Inferior parietal cortex (tissue), 1 donor: ENCODE measurements around the gene HAPSTR1.
A peak's percentile ranks its signal among the peaks of the same experiment; 100 is the strongest.
"Not testable (repeated sequence)": the region's sequence is repeated elsewhere in the genome, so short reads cannot be mapped to it uniquely, and the experiment has no call there.

Experiments
- DNase-seq: peaks from one replicate; pipeline ENCODE4 v3.0.0-alpha.2; 2016; ENCODE audit errors: extremely low spot score

Gene HAPSTR1, protein sequence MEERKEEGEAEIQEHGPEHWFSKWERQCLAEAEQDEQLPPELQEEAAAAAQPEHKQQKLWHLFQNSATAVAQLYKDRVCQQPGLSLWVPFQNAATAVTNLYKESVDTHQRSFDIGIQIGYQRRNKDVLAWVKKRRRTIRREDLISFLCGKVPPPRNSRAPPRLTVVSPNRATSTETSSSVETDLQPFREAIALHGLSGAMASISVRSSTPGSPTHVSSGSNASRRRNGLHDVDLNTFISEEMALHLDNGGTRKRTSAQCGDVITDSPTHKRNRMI

DNA sequence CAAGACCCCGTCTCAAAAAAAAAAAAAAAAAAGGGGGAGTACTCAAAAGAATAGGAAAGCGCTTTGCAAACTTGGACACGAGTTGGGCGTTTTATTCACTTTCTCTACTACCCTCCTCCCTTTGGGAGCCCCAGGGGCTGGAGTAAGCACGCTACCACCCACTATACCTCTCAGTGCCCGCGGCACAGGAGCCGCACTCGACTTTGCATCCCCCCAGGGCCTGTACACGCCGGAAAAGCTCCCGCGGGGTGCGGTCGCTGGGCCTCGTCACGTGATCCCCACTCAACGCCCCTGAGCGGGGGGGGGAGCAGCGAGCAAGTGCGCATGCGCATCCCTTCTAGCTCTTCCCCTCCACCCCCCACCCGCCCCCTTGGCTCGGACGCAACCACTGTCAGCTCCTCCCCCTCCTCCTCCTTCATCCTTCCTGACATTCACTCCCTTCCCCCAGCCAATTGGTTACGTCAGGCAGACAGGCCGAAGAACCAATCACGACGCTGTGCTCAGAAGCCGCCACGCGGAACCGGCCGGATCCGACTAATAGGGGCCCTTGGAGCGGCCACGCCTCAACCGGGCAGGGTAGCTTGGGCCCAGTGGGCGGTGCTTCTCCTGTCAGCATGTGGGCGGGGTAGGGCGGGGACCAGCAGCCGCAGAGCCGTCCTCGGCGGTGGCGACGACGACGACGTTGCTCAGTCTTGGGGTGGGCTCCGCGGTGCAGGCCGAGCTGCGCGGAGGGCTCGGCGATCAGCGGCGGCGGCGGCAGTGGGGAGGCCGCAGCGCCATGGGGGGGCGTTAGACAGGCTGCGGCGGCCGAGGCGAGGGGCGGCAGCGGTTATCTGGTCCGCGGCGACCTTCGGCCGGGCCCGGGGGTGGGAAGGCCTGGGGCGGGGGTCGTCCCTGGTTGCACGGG is at the start of gene HAPSTR1:
TSS of gene HAPSTR1 (plus strand) at position 685 of the 907 bp plus-strand sequence. CDS start 401 bp downstream, outside the sequence.
- peak; percentile 99 for DNase-seq

DNA sequence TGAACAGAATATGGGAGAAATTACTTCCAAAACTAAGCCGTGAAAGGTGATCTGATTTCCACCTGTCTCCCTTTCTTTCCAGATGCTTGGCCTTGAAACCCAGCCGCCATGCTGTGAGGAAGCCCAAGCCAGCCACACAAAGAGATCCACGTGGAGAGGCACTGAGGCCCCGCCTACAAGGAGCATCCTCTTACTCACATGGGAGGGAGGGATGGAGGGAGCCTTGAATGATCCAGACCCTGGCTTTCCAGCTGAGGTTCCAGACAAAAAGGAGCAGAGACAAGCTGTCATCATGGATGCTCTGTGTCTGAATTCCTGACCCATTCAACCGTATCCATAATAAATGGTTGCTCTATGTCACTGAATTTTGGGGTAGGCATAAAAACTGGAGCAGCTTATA is 48.9 kb upstream of the HAPSTR1 start:
- no peak for DNase-seq

DNA sequence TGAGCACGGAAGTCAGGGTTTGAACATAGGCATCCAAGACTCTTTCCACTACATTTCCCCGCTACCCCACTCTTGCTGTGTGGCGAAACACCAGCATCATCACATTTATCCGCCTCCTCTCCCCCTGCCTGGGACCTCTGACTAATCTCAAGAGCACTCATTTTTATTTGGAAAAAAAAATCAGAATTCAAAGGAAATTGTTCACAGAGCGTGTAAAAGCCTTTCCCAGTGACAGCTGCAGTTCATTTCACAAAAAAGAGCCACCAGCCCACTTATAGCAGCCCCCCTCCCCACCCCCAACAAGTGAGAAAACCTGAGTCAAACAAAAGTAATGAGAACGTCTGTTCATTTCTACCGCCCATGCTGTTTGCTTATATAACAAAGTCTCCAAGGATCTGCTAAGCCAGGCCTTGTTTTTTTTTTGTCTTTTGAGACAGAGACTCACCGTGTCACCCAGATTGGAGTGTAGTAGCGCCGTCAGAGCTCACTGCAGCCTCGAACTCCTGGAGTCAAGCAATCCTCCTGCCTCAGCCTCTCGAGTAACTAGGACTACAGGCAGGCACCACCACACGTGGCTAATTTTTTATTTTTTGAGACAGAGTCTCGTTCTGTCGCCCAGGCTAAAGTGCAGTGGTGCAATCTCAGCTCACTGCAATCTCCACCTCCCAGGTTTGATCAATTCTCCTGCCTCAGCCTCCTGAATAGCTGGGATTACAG is 48.3 kb upstream of the HAPSTR1 start:
- peak; percentile 10 for DNase-seq

DNA sequence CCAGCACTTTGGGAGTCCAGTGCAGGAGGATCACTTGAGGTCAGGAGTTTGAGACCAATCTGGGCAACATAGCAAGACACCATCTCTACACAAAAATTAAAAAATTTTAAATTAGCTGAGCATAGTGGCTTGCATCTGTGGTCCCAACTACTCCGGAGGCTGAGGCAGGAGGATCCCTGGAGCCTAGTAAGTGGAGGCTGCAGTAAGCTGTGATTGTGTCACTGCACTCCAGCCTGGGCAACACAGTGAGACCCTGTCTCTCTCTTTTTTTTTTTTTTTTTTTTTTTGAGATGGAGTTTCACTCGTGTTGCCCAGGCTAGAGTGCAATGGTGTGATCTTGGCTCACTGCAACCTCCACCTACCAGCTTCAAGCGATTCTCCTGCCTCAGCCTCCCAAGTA is 45.9 kb upstream of the HAPSTR1 start:
- not testable (repeated sequence) for DNase-seq

DNA sequence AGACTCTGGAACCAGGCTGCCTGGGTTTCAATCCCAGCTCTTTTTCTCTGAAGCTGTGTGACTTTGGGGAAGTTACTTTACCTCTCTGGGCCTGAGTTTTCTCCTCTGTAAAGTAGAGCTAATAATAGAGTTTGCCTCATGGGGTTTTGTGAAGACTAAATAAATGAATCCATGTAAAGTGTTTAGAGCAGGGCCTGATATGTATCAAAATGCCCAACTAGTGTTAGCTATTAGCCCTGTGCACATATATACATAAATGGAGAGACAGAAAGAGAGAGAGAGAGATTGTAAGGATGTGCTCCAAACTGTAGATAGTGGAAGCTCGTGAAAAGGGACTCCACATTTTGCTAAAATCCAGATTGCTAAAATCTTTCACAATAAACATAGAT is 44.8 kb upstream of the HAPSTR1 start:
- no peak for DNase-seq

DNA sequence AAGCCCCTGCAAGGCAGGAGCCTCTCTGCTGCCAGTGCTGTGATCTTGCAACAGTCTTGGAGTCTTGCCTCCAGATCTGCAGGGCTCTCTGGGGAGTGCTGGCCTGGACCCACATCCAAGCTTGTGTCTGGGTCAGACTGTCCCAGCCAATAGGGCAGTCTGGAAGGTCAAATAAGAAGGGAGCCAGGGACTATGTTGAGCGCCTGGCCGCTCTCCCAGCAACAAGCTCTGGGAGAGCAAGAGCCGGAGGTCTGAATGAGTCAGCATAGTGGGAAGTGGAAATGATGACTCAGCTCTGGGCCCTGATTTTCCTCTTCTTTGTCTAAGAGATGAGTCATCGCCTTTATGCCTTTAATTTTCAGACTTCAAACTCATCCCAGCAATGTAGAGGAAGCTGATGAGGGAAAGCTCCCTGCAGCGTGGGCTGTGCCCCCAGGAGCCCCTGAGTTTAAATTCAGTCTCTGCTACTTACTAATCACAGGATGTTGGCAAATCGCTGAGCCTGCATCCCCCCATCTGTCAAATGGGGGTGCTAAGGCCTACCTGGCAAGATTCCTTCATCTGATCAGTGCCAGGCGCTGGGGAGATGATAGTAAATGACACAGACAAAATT is 43.6 kb upstream of the HAPSTR1 start:
- DNase-seq: peak; percentile 87

DNA sequence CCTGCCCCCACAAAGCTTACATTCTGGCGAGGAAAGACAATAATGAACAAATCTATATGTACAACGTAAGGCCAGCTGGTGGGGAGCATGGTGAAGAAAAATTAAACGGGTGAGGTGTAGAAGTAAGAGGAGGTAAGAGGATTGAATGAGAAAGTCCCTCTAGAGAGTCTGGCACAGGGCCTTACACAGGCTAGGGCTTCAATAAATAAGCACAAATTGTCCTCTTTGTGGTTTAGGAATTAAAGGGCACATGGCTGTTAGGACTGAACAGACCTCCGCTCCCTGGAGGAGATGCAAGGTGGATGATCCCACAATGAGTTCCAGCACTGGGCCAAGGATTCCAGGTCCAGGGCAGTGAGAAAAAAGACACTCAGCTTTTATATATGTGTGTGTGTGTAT is 43.1 kb upstream of the HAPSTR1 start:
- no peak for DNase-seq

DNA sequence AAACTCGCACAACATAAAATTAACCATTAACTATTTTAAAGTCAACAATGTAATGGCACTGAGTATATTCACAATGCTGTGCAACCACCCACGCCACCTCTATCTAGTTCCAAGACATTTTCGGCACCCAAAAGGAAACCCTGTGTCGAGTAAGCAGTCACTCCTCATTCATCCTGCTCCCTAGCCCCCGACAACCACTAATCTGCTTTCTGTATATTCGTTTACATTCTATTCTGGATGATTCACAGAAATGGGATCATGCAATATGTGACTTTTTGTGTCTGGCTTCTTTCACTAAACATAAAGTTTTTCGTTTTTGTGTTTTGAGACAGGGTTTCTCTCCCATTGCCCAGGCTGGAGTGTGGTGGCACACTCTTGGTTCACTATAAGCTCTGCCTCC is 42.2 kb upstream of the HAPSTR1 start:
- no peak for DNase-seq

DNA sequence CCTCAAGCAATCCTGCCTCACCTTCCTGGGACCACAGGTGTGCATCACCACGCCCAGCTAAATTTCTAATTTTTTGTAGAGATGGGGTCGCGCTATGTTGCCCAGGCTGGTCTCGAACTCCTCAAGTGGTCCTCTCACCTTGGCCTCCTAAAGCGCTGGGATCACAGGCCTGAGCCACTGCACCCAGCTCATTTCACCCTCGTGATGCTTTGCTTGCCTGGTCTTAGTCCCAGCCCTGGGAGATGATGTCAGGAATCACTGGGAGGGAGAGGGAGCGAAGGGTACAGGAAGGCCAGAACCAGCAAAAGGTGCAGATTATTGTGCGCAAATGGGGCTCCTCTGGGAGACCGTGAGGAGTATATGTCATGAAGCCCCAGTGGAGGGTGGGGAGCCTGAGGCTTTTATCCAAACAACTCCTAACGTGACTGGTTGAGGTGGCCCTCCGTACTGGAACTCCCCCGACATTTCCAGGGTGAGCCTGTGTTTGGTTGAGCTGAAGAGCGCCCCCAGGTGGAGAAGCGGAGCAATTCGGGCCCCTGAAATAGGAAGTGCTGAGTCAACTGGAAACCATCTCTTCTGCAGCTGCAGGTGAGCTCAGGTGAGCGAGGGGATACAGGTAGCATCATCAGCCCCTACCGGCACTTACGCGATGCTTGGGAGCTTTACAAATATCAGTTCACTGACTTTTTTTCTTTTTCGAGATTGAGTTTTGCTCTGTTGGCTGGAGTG is 41.2 kb upstream of the HAPSTR1 start:
- DNase-seq: no peak

DNA sequence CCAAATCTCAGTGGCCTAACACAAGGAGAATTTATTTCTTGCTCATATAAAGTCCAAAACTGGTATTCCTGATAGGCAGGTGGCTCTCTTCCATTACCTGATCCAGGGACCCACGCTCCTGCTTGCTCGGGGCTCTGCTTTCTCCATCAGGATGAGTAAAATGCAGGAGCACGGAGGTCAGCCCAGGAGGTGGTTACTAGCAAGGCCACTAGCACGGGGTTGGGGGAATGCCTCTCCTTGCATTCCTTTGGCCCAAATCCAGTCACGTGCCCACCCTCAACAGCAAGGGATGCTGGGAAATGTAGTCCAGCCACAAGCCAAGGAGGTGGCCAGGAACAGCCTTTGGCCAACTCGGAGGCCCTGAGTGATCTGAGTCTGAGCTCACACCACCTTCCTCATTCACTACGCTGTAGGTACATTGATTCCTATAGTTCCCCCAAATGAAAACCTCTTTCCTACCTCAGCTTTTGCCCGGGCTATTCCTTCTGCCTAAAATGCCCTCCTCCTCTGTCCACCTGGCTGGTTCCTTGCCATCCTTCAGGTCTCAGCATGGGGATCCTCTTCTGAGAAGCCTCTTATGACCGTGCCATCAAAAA is 38.3 kb upstream of the HAPSTR1 start:
- peak; percentile 57 for DNase-seq

DNA sequence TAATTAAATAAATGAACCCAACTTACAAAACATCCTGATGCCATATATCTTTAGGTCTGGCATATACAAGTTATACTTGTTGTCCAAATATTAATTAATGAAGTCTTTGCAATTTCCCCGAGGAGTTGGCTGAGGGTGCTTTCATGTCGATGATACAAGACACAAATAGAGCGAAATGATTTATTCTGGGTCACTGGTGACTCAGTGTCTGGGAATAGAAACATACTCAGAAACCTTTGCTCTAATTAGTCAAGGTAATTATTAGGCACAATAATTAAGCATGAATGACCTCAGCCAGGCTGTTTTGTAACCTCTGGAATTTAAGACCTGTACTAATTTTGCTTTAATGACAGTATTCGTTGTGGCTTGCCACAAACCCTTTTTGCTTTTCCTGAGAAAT is 37.0 kb upstream of the HAPSTR1 start:
- DNase-seq: no peak

DNA sequence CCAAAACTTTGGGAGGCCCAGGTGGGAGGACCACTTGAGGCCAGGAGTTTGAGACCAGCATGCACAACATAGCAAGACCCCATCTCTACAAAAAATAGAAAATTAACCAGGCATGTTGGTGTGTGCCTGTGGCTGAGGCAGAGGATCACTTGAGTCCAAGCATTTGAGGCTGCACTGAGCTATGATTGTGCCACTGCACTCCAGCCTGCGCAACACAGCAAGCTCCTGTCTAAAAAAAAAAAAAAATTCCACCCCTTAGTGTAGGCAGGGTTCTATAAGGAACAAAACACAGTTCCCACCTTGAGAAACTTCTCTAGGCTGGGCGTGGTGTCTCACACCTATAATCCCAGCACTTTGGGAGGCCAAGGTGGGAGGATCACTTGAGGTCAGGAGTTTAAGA is 36.3 kb upstream of the HAPSTR1 start:
- no peak for DNase-seq

DNA sequence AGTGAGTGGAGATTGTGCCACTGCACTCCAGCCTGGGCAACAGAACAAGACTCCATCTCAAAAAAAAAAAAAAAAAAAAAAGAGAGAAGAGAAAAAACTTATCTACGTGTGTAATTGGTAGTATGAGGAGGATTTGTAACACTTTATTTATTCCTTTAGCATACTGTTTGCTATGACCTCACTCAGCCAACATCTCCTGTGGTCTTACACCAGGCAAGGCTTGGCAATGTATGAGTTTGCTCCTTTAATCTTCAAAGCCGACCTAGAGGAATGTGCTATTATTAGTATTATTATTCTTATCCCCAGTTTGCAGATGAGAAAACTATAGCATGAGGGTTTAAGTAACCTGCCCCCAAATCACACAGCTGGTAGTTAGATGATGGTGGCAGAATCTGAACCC is 35.8 kb upstream of the HAPSTR1 start:
- DNase-seq: no peak

DNA sequence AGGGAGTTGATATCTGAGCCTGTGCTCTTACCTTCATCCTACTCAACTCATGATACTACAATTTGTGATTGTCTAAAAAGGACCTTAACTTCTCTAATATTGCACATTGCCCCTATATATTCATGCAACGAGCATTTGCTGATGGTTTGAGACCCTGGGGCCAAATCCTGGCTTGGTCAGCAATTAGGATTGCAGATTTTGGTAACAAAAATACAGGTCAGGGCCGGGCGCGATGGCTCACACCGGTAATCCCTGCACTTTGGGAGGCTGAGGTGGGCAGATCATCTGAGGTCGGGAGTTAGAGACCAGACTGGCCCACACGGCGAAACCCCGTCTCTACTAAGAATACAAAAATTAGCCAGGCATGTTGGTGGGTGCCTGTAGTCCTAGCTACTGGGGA is 35.4 kb upstream of the HAPSTR1 start:
- DNase-seq: no peak

DNA sequence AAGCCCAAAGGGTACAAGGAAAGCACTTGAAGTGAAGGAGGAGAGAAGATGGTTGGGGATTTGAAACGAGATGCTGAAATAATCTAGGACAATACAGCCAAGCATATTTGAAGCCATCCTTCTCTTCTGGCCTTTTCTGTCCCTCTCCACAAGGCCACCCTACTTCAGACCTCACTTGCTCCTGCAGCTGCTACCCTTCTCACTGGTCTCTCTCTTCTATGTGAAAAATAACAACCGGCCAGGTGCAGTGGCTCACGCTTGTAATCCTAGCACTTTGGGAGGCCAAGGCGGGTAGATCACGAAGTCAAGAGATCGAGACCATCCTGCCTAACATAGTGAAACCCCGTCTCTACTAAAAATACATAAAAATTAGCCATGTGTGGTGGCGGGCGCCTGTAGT is 33.2 kb upstream of the HAPSTR1 start:
- DNase-seq: no peak

DNA sequence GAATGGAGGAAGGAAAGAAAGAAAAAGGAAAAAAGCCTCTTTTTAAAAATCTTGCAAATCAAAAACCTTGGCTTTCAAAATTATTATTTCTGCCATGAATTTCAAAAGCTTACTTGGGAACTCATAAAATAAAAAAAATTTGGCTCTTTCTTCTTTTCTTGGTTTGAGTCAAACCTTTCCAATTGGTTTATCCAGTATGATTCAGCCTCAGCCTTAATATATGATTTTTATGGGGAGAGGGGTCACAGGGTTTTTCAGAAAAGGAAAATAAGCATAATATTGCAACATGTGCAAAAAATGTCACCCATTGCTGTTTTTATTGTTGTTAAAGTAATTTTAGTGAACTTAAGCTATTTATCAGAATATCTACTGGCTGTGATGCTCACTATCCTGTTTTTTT is 31.2 kb upstream of the HAPSTR1 start:
- no peak for DNase-seq

DNA sequence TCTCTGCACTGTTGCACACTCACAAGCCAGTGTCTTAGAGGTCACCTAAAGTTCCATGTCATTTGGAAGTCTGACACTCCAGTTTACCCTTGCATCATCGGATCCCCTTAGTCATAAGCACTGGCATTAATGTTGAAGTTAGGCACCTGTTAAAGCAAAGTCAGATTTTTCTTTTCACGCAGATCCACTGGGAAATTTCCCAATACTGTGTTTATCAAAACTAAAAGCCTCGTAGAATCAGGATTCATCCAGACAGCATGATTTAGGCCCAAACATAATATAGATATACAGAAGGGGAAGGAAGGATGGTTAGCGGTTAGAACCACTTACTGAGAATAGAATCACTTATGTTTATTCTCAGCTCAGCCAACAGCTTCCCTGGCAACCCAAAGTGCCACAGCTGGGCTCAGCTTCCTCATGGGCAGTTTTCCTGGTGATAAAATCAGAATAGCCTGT is 30.1 kb upstream of the HAPSTR1 start:
- peak; percentile 42 for DNase-seq

DNA sequence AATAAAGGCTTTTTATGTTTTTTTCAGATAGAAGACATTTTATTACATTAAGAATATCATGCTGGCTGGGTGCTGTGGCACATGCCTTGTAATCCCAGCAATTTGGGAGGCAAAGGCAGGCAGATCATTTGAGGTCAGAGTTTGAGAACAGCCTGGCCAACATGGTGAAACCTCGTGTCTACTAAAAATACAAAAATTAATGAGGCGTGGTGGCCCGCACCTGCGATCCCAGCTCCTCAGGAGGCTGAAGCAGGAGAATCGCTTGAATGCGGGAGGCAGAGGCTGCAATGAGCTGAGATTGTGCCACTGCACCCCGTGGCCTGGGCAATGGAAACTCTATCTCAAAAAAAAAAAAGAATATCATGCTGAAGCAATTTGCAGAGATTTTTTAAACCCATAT is 29.1 kb upstream of the HAPSTR1 start:
- no peak for DNase-seq

DNA sequence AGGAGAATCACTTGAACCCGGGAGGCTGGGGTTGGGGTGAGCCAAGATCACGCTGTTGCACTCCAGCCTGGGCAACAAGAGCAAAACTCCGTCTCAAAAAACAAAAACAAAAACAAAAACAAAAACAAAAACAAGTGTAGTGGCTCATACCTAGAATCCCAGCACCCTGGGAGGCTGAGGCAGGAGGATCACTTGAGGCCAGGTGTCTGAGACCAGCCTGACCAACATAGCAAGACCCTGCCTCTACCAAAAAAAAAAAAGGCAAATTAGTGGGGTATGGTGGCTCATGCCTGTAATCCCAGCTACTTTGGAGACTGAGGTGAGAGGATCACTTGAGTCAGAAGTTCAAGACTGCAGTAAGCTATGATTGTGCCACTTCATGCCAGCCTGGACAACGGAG is 26.4 kb upstream of the HAPSTR1 start:
- DNase-seq: no peak

DNA sequence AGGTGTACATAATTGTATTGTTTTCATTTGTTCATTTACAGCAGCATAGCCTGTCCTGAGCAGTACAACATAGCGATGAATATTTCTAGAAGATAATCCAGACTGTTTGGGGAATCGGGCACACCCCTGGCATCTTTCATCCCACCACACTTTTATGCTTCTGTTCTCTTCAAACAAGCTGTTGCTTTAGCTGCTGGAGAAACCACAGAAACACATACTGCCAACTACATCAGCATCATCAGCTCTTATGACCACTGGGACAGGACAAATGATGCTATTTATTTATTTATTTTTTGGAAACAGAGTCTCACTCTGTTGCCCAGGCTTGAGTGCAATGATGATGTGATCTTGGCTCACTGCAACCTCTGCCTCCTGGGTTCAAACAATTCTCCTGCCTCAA is 22.6 kb upstream of the HAPSTR1 start:
- DNase-seq: no peak

DNA sequence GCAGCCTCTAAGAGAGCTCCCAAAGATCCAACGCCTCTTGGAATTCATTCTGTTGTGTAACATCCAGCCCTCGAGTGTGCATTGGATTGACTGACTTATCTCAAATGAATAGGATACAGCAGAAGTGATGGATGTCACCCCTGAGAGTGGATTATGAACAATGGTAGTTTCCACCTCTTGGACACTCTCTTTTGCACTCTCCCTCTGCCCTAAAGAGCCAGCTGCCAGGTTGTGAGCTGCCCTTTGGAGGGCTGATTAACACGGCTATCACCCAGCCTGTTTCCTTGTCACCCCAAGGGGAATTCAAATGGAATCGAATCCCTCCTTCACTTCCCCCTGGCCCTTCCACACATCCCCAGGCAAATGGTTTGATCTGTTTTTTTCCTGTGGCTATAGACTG is 21.2 kb upstream of the HAPSTR1 start:
- DNase-seq: no peak
